BE2C (cell line): ENCODE results near the gene FEN1.

Source experiments
- DNase-seq: peaks from one replicate; pipeline ENCODE4 v3.0.0-alpha.2; 2020
- H3K27me3 ChIP-seq: fragments of 250-450 bp; sonication (Bioruptor Pico); 2 replicates; pipeline ENCODE4 v1.5.1; 2020; ENCODE audit warnings: mild to moderate bottlenecking
- H3K36me3 ChIP-seq: fragments of 250-450 bp; sonication (Bioruptor Pico); 2 replicates; pipeline ENCODE4 v1.5.1; 2020; ENCODE audit warnings: mild to moderate bottlenecking
- H3K4me1 ChIP-seq: fragments of 250-450 bp; sonication (Bioruptor Pico); 2 replicates; pipeline ENCODE4 v1.5.1; 2020
- H3K4me3 ChIP-seq: 2 replicates; pipeline ENCODE4 v1.5.1; 2011; ENCODE audit warnings: low read depth, low read length
- H3K9me3 ChIP-seq: fragments of 250-450 bp; sonication (Bioruptor Pico); 2 replicates; pipeline ENCODE4 v1.5.1; 2020
- TF ChIP-seq, protein P1 (sequence below): IDR thresholded peaks from 2 replicates; pipeline ENCODE4 v1.5.1; 2012; ENCODE audit warnings: mild to moderate bottlenecking, low read depth, low read length

FEN1 gene

DNA sequence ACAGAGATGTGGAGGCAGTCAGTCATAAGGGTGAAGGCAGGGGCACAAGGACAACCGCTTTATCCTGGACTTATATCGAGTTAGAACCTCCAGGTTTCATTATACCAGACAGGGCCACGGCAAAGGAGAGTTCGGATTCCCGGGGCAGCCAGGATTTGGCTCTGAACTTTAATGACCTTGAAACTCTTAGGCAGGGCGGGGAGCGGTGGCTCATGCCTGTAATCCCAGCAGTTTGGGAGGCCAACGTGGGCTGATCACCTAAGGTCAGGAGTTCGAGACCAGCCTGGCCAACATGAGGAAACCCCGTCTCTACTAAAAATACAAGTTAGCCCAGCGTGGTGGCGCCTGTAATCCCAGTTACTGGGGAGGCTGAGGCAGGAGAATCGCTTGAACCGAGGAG lies 41.3 kb upstream of the FEN1 start:
- Histone ChIP-seq H3K4me1 (no peaks in the 10 kb centered on the region; the same call in 1 of the 2 replicates), H3K9me3 (no peaks in the 10 kb centered on the region), H3K4me3 (no peak overlapping the region), H3K27me3 (no peaks in the 10 kb centered on the region), H3K36me3 (no peaks in the 10 kb centered on the region)
- TF ChIP-seq, protein P1, sequence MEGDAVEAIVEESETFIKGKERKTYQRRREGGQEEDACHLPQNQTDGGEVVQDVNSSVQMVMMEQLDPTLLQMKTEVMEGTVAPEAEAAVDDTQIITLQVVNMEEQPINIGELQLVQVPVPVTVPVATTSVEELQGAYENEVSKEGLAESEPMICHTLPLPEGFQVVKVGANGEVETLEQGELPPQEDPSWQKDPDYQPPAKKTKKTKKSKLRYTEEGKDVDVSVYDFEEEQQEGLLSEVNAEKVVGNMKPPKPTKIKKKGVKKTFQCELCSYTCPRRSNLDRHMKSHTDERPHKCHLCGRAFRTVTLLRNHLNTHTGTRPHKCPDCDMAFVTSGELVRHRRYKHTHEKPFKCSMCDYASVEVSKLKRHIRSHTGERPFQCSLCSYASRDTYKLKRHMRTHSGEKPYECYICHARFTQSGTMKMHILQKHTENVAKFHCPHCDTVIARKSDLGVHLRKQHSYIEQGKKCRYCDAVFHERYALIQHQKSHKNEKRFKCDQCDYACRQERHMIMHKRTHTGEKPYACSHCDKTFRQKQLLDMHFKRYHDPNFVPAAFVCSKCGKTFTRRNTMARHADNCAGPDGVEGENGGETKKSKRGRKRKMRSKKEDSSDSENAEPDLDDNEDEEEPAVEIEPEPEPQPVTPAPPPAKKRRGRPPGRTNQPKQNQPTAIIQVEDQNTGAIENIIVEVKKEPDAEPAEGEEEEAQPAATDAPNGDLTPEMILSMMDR = no peak
- no peak for DNase-seq

DNA sequence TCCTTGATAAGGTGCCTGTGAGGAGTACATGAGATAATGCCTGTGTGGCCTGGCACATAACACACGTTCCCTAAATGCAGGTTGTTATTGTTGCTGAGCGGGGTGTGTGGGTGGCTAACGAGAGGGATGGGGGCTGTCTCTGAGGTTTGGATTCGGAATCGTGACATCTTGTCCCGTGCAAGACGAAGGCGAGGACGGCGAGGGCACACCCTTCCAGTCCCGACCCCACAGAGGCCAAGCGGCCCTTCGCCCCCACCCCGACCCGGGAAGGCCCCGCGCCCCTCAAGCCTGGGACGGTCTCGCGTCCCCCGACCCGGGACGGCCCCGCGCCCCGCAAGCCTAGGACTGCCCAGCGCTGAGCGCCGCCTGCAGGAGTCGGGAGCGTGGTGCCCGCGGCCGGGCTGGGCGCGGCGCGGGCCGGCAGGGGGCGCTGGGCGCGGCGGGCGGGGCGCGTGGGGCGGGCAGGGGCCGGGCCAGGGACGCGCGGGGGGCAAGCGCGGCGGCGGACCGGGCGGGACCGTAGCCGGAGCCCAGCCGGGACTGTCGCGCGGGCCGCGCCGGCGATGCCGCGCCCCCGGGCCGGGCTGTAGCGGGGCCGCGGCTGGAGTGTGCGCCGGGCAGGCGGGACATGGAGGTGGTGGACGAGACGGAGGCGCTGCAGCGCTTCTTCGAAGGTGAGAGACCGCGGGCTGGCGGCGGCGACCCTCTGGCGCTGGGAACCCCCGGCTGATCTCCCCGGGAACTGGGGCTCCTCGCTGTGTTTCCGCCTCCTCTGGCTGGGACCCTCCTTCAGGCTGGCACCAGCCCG lies 40.4 kb upstream of the FEN1 start, which contains the start of gene MYRF:
Gene MYRF, plus strand, starts transcription at position 520 of the 808 bp plus-strand sequence. Its CDS starts 109 bp downstream, at position 629.
- Histone ChIP-seq H3K4me1 (no peaks in the 10 kb centered on the region; the same call in 1 of the 2 replicates), H3K4me3 (peak within 1 kb of the TSS; percentile 35)
- TF ChIP-seq, protein P1 = peak; percentile 29

DNA sequence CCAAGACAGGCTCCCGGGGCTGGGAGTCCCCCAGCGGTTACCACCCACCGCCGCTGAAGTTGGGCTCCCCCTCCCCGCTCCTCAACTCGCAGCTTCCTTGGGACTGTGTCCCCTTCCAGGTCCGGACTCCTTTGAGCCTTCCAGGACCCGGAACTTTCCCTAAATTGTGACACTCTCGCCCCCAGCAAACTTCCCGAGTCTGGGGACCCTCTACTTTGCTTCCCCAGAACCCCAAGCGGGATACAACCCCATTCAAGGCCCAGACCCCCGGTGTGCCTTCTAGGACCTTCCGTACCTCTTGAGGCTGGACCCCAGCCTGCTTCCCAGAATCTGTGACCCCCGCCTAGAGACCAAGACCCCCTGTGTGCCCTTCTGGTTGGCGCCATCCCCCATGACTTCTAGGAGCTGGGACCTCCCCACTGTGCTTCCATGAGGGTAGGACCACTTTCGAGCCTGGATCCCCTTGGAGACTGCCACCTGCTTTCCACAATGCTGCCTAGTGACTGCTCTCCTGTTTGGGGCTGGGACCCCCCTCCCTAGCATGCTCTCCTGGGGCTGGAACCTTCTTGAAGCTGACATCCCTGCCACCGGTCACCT lies 39.7 kb upstream of the FEN1 start:
- peak overlapping the region; percentile 35 for H3K4me3 ChIP-seq
- DNase-seq = no peak

More for the DNA sequence above, 40.4 kb upstream of the FEN1 start, which contains the start of gene MYRF:
- Histone ChIP-seq H3K9me3 (no peaks in the 10 kb centered on the region), H3K36me3 (no peaks in the 10 kb centered on the region), H3K27me3 (no peaks in the 10 kb centered on the region)
- DNase-seq = peak; percentile 64

DNA sequence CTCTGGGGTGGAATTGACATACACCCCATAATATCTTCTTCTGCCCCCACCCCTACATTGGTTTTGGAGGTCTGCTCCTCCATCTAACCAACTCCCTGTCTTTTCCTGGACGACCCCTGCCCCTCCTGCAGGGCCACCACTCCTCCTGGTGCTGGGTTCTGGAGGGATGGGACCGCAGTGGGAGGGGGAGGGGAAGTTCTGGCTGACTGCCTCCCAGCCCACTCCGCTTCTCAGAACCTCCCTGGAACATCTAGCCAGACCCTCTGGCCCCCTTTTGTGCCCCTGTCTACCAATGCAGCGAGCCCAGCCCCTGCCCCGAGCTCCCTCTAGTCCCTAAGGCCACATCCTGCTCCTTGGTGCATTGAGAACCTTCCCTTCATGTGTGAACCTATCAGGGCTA lies 39.0 kb upstream of the FEN1 start:
- H3K4me1 ChIP-seq = no peaks in the 10 kb centered on the region
- H3K27me3 ChIP-seq = no peaks in the 10 kb centered on the region
- H3K9me3 ChIP-seq = no peaks in the 10 kb centered on the region
- no peak for DNase-seq
- H3K4me3 ChIP-seq = no peak overlapping the region
- TF ChIP-seq, protein P1 = no peak
- H3K36me3 ChIP-seq = no peaks in the 10 kb centered on the region

More for the DNA sequence above, 39.7 kb upstream of the FEN1 start:
- Histone ChIP-seq H3K9me3 (no peaks in the 10 kb centered on the region), H3K36me3 (no peaks in the 10 kb centered on the region), H3K27me3 (no peaks in the 10 kb centered on the region), H3K4me1 (no peaks in the 10 kb centered on the region)
- TF ChIP-seq, protein P1 = no peak

DNA sequence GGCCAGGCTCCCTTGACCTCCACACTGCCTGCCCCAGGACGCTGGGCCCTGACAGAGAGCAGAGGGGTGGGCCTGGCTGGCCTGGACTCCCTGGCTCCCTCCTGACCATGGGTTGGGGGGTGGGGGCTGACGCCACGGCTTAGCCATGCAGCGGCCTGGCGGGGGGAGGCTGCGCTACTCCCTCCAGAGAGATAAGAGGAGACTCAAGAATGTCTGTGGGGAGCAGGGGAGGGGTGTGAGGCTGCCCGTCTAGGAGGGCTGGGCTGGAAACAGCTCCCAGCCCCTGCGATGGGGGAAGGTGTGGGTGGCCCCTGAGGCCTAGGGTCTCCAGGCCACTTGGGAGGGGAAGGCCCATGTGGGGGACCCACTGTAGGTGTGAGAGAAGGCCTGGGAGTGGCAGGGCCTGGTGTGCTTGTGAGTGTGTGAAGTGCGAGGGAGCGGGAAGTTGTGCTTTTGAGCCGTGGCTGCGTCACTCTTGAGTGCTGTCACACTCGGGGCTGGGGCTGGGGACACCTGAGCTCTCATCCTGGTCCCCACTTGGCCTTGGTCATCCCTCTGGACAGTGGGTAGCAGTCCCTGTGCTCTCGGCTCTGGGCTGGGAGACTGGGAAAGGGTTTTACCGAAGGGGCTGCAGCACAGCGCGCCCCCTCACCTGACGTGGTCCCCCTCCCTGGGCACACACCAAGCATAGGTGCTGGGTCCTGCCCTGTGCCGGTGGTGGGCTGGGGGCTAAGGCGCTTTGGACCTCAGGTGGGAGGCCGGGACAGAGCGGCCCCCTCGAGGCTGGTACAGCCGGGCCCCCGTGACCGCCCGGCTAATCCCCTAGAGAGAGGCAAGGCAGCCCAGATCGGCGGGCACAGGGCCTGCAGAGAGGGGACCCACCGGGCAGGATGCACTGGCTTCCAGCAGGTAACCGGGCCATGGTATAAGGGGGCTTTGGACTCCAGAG lies 37.9 kb upstream of the FEN1 start:
- Histone ChIP-seq H3K4me3 (no peak overlapping the region), H3K9me3 (no peaks in the 10 kb centered on the region), H3K27me3 (no peaks in the 10 kb centered on the region), H3K4me1 (no peaks in the 10 kb centered on the region), H3K36me3 (no peaks in the 10 kb centered on the region)
- TF ChIP-seq, protein P1 = no peak
- DNase-seq = no peak
